HepG2 (cell line): ENCODE results near the gene TBCE. TPM values are rescaled to one million over a fixed set of nuclear protein-coding genes. Genes with fewer than 3 reads are reported as not detected.

ENCODE experiments used
- ARNT ChIP-seq: fragments of 450-650 bp; IDR thresholded peaks from 2 replicates; pipeline ENCODE4 v1.6.1; 2017
- BCL6 ChIP-seq: IDR thresholded peaks from 2 replicates; pipeline ENCODE4 v1.6.1; 2016; ENCODE audit warnings: missing genetic modification reagents, missing compliant biosample characterization
- CBX5 ChIP-seq: sonication (generic); formaldehyde crosslinking; IDR thresholded peaks from 2 replicates; pipeline ENCODE4 v1.4.0; 2020; ENCODE audit warnings: missing genetic modification reagents, borderline replicate concordance
- HIVEP1 ChIP-seq: sonication (generic); formaldehyde crosslinking; IDR thresholded peaks from 2 replicates; pipeline ENCODE4 v1.4.0; 2020; ENCODE audit warnings: mild to moderate bottlenecking, missing genetic modification reagents
- MAZ ChIP-seq, 2 experiments: sonication (generic) in 1 of 2; formaldehyde crosslinking in 1 of 2; IDR thresholded peaks; 2 replicates each; pipeline versions ENCODE4 v1.5.0 to v1.6.1; 2012 to 2020; ENCODE audit warnings: low read depth in 2 of 2, mild to moderate bottlenecking in 2 of 2, borderline replicate concordance in 1 of 2, improper control_type of control experiment in 1 of 2, low read length in 1 of 2, missing genetic modification reagents in 1 of 2, moderate library complexity in 1 of 2
- PHF5A ChIP-seq: IDR thresholded peaks from one replicate; pipeline ENCODE4 v1.6.1; 2018; ENCODE audit warnings: low read depth, missing genetic modification reagents; ENCODE audit not compliant: unreplicated experiment
- SATB2 ChIP-seq: sonication (generic); formaldehyde crosslinking; IDR thresholded peaks from 2 replicates; pipeline ENCODE4 v1.5.0; 2020; ENCODE audit warnings: missing genetic modification reagents
- SMC3 ChIP-seq: IDR thresholded peaks from 2 replicates; pipeline ENCODE4 v1.6.1; 2011; ENCODE audit warnings: low read length, improper control_type of control experiment
- SP2 ChIP-seq: sonication (generic); formaldehyde crosslinking; IDR thresholded peaks from 2 replicates; pipeline ENCODE4 v1.5.1; 2020; ENCODE audit warnings: mild to moderate bottlenecking, missing genetic modification reagents
- STAT5B ChIP-seq: sonication (generic); formaldehyde crosslinking; IDR thresholded peaks from 2 replicates; pipeline ENCODE4 v1.4.0; 2020; ENCODE audit warnings: missing genetic modification reagents
- SUZ12 ChIP-seq: fragments of 150-350 bp; IDR thresholded peaks from 2 replicates; pipeline ENCODE4 v1.6.1; 2014; ENCODE audit warnings: low read depth, low read length
- ZFP62 ChIP-seq: sonication (generic); formaldehyde crosslinking; IDR thresholded peaks from 2 replicates; pipeline ENCODE4 v1.4.0; 2020; ENCODE audit warnings: missing genetic modification reagents
- ZMYM2 ChIP-seq: sonication (generic); formaldehyde crosslinking; IDR thresholded peaks from 2 replicates; pipeline ENCODE4 v1.8.0; 2022; ENCODE audit warnings: mild to moderate bottlenecking, missing genetic modification reagents
- ZNF180 ChIP-seq: sonication (generic); formaldehyde crosslinking; IDR thresholded peaks from 2 replicates; pipeline ENCODE4 v1.4.0; 2020; ENCODE audit warnings: low read depth, missing genetic modification reagents, borderline replicate concordance
- ZNF230 ChIP-seq: sonication (generic); formaldehyde crosslinking; IDR thresholded peaks from 2 replicates; pipeline ENCODE4 v1.4.0; 2020; ENCODE audit warnings: mild to moderate bottlenecking, missing genetic modification reagents
- ZNF292 ChIP-seq: sonication (generic); formaldehyde crosslinking; IDR thresholded peaks from 2 replicates; pipeline ENCODE4 v1.8.1; 2022; ENCODE audit warnings: mild to moderate bottlenecking, low read depth, missing genetic modification reagents, borderline replicate concordance
- ZNF382 ChIP-seq: sonication (generic); formaldehyde crosslinking; IDR thresholded peaks from 2 replicates; pipeline ENCODE4 v1.5.0; 2020; ENCODE audit warnings: missing genetic modification reagents, mild to moderate bottlenecking, borderline replicate concordance
- ZNF850 ChIP-seq: sonication (generic); formaldehyde crosslinking; conservative IDR thresholded peaks from 2 replicates; pipeline ENCODE4 v1.9.0; 2021; ENCODE audit warnings: mild to moderate bottlenecking, missing genetic modification reagents
- polyA plus RNA-seq, 8 experiments: library from polyadenylated mRNA; depleted of rRNA in 3 of 8; stranded (reverse) in 7 of 8; unstranded in 1 of 8; fragments of >200 nt; fragmentation: Illumina TruSeq in 4 of 8; extraction: Trizol in 4 of 8; gene quantifications; 2 replicates each; pipeline versions ENCODE4 v1.2.1 to v1.2.3, GENCODE V29; 2011 to 2016; ENCODE audit warnings: low read depth in 4 of 8, missing spikeins in 1 of 8, mixed read lengths in 1 of 8; ENCODE audit not compliant: insufficient read depth in 1 of 8
- total RNA-seq, 5 experiments: library from RNA; depleted of rRNA; stranded (reverse); fragments of >200 nt; fragmentation: Illumina TruSeq; extraction: Trizol; gene quantifications; 2 replicates each; pipeline ENCODE4 v1.2.3, GENCODE V29; 2016; ENCODE audit warnings: low read depth in 1 of 5
- TF ChIP-seq, protein P1 (sequence below): sonication (generic); formaldehyde crosslinking; IDR thresholded peaks from 2 replicates; pipeline ENCODE4 v1.8.0; 2022; ENCODE audit warnings: mild to moderate bottlenecking, missing genetic modification reagents; ENCODE audit not compliant: insufficient replicate concordance
- TF ChIP-seq, protein P2 (sequence below): fragments of 450-650 bp; IDR thresholded peaks from 2 replicates; pipeline ENCODE4 v1.6.1; 2016
- TF ChIP-seq, protein P3 (sequence below): sonication (generic); formaldehyde crosslinking; conservative IDR thresholded peaks from 2 replicates; pipeline ENCODE4 v1.8.0; 2022; ENCODE audit warnings: low read depth, missing genetic modification reagents
- TF ChIP-seq, protein P4 (sequence below): sonication (generic); formaldehyde crosslinking; IDR thresholded peaks from 2 replicates; pipeline ENCODE4 v1.4.0; 2020; ENCODE audit warnings: mild to moderate bottlenecking, missing genetic modification reagents
- TF ChIP-seq, protein P5 (sequence below): sonication (generic); formaldehyde crosslinking; IDR thresholded peaks from 2 replicates; pipeline ENCODE4 v1.9.0; 2021; ENCODE audit warnings: missing genetic modification reagents, borderline replicate concordance

The TBCE gene
- total and polyA plus RNA-seq, 2 of the 13 experiments (the other 11 are each of a cell fraction or from before 2014, with no cell fraction given) = 25.6 to 31.1 TPM

DNA sequence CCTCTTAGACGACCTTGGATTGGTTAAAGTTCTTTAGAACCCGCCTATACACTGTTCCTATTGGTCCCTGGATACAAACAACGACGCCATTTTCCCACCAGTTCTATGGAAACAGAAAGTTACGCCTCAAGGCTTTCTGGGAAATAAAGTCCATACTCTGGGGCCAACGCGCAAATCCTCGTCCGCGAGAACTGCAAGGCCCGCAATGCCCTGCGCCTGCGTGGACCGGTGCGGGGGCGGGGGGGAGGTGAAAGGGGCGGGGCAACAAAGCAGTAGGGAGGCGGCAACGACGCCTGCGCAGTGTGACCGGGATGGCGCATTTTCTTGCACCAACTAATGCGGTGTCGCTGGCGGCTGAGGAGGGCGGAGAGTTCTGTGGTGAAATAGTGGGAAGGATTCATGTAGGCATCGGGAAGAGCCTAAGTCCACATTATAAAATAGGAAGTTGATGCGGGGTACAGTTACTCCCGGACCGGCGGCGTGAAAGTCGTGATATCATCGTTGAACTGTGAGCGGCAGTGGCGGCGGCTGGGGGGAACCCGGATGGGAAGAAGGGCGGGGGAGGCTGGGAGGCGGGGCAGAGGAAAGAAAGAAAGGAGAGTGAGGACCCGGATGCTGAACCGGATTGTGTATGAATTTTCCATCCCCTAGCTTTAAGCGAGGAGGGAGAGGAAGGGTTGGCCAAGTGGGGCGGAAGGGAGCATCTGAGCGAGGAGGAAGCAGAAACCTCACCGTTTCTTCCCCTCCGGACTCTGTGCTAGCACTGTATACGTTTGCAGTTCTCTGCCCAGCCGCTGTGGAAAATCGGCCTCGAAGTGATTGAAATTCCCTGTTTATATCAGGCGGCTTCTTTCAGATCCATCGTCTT is 38.7 kb upstream of the TBCE start, which contains the start of gene GGPS1 (continued):
- TF ChIP-seq, protein P1, sequence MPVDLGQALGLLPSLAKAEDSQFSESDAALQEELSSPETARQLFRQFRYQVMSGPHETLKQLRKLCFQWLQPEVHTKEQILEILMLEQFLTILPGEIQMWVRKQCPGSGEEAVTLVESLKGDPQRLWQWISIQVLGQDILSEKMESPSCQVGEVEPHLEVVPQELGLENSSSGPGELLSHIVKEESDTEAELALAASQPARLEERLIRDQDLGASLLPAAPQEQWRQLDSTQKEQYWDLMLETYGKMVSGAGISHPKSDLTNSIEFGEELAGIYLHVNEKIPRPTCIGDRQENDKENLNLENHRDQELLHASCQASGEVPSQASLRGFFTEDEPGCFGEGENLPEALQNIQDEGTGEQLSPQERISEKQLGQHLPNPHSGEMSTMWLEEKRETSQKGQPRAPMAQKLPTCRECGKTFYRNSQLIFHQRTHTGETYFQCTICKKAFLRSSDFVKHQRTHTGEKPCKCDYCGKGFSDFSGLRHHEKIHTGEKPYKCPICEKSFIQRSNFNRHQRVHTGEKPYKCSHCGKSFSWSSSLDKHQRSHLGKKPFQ (CRISPR knock-in tag) = no peak
- TF ChIP-seq ZNF382 (no peak), ZNF230 (CRISPR knock-in tag) (no peak), ZNF292 (CRISPR knock-in tag) (no peak), STAT5B (no peak), SP2 (CRISPR knock-in tag) (peak; percentile 86), SUZ12 (peak; percentile 56), PHF5A (CRISPR knock-in tag) (no peak), ZMYM2 (CRISPR knock-in tag) (no peak), ARNT (no peak), SMC3 (no peak; the same call in 1 of the 2 replicates), MAZ (IDR thresholded peaks at IDR 0.05; ENCODE audit: borderline replicate concordance, low read depth, low read length) (no peak; the same call in 1 of the 2 replicates), MAZ (CRISPR knock-in tag; IDR thresholded peaks at IDR 0.05; ENCODE audit: low read depth) (no peak), CBX5 (CRISPR knock-in tag) (no peak; the same call in 1 of the 2 replicates), HIVEP1 (CRISPR knock-in tag) (no peak), BCL6 (CRISPR knock-in tag) (no peak), ZNF850 (CRISPR knock-in tag) (no peak), ZNF180 (no peak), SATB2 (CRISPR knock-in tag) (no peak), ZFP62 (CRISPR knock-in tag) (no peak)
- TF ChIP-seq, protein P2, sequence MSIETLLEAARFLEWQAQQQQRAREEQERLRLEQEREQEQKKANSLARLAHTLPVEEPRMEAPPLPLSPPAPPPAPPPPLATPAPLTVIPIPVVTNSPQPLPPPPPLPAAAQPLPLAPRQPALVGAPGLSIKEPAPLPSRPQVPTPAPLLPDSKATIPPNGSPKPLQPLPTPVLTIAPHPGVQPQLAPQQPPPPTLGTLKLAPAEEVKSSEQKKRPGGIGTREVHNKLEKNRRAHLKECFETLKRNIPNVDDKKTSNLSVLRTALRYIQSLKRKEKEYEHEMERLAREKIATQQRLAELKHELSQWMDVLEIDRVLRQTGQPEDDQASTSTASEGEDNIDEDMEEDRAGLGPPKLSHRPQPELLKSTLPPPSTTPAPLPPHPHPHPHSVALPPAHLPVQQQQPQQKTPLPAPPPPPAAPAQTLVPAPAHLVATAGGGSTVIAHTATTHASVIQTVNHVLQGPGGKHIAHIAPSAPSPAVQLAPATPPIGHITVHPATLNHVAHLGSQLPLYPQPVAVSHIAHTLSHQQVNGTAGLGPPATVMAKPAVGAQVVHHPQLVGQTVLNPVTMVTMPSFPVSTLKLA = no peak
- TF ChIP-seq, protein P3, sequence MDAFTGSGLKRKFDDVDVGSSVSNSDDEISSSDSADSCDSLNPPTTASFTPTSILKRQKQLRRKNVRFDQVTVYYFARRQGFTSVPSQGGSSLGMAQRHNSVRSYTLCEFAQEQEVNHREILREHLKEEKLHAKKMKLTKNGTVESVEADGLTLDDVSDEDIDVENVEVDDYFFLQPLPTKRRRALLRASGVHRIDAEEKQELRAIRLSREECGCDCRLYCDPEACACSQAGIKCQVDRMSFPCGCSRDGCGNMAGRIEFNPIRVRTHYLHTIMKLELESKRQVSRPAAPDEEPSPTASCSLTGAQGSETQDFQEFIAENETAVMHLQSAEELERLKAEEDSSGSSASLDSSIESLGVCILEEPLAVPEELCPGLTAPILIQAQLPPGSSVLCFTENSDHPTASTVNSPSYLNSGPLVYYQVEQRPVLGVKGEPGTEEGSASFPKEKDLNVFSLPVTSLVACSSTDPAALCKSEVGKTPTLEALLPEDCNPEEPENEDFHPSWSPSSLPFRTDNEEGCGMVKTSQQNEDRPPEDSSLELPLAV = no peak
- TF ChIP-seq, protein P4, sequence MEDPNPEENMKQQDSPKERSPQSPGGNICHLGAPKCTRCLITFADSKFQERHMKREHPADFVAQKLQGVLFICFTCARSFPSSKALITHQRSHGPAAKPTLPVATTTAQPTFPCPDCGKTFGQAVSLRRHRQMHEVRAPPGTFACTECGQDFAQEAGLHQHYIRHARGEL (CRISPR knock-in tag) = no peak
- TF ChIP-seq, protein P5, sequence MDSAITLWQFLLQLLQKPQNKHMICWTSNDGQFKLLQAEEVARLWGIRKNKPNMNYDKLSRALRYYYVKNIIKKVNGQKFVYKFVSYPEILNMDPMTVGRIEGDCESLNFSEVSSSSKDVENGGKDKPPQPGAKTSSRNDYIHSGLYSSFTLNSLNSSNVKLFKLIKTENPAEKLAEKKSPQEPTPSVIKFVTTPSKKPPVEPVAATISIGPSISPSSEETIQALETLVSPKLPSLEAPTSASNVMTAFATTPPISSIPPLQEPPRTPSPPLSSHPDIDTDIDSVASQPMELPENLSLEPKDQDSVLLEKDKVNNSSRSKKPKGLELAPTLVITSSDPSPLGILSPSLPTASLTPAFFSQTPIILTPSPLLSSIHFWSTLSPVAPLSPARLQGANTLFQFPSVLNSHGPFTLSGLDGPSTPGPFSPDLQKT (CRISPR knock-in tag) = no peak
